Measurements from ENCODE around the gene CCDC73. TPM values are rescaled to one million over a fixed set of nuclear protein-coding genes. Genes with fewer than 3 reads are reported as not detected.
"Not testable (repeated sequence)": the region's sequence is repeated elsewhere in the genome, so short reads cannot be mapped to it uniquely, and the experiment has no call there.

CCDC73 gene
- total RNA-seq, 1 donor from 2014 or later, result 4.1 TPM

GRCh38 chr11:32796425-32796824 lies 2.0 kb upstream of the CCDC73 start:
- DNase-seq (ENCODE audit: low spot score), result no peak

- peak; percentile 64 for DNase-seq (ENCODE audit: low spot score)
Observed at GRCh38 chr11:32792948-32793475, 1.4 kb downstream of the CCDC73 start.

- DNase-seq (ENCODE audit: low spot score), result no peak
Observed at GRCh38 chr11:32792111-32792947, 2.1 kb downstream of the CCDC73 start.

- no peak for DNase-seq (ENCODE audit: low spot score)
Observed at GRCh38 chr11:32790916-32791315, 3.5 kb downstream of the CCDC73 start.

GRCh38 chr11:32786811-32787210 lies 7.7 kb downstream of the CCDC73 start:
- no peak for DNase-seq (ENCODE audit: low spot score)

- DNase-seq (ENCODE audit: low spot score), result no peak
Observed at GRCh38 chr11:32785262-32785661, 9.2 kb downstream of the CCDC73 start.

GRCh38 chr11:32781721-32782120 lies 12.7 kb downstream of the CCDC73 start:
- no peak for DNase-seq (ENCODE audit: low spot score)

DNA sequence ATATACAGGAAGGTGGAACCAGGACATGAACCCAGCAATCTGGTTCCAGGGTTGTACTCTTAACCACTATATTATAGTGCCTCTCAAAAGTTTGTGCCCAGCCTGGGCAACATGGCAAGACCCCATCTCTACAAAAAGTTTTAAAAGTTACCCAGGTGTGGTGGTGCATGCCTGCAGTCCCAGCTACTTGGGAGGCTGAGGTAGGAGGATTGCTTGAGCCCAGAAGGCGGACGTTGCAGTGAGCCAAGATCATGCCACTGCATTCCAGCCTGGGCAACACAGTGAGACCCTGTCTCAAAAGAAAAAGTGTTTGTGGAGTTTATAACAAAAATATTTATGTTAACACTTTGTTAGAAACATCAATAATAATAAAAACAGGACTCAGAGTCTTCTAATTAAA lies 13.6 kb downstream of the CCDC73 start:
- DNase-seq (ENCODE audit: low spot score), result not testable (repeated sequence)

DNA sequence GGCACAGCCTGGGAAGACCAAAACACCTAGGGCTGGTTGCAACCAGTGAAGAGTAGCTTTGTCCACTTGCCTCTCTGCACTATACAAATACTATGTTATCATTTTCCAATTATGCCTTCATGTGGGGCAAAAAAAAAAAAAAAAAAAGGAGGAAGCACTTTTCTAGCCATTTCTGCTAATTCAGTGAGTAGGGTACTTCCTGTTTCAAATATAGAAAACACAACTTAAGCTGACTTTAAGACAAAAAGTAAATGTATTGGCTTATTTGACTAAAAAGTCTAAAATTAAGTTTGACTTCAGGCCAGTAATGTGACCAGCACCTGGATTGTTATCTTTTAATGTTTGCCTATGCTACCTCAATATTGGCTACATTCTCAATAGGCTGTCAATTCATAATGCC lies 15.3 kb downstream of the CCDC73 start:
- no peak for DNase-seq (ENCODE audit: low spot score)

DNA sequence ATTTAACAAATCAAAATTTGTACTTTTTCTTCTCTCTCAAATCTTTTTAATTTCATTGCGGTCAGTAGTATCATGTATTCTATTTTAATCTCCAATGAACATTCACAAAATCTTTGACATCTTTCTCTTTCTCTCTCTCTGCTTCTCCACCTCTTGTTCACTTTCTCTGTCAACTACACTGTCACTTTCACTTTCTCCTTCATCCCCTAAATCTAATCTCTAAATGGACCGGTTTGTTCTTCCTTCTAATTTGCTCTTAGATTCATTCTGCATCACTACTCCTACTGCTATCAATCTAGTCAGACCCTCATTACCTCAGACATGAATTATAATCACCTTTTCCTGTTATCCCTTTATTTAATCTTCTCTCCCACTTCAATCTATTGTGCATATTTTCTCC lies 18.6 kb downstream of the CCDC73 start:
- DNase-seq (ENCODE audit: low spot score), result no peak

DNA sequence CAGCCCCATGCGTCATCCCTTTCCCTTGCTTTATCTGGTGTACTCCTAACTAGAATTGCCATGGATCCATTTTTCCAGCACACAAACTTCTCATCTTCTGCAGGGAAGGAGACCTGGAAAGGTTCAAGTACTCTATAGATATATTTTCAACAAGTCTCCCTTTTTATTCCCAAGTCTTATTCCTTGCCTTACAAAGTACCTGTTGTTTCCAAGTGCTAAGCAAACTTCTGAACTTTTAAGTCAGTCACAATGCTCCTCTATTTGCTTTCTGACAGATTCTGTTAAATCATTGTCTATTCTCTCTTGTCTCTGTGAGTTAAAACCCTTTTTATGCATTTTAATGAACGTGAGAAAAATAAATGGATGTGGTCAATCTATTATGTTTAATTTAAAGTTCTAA lies 20.4 kb downstream of the CCDC73 start:
- no peak for DNase-seq (ENCODE audit: low spot score)

DNA sequence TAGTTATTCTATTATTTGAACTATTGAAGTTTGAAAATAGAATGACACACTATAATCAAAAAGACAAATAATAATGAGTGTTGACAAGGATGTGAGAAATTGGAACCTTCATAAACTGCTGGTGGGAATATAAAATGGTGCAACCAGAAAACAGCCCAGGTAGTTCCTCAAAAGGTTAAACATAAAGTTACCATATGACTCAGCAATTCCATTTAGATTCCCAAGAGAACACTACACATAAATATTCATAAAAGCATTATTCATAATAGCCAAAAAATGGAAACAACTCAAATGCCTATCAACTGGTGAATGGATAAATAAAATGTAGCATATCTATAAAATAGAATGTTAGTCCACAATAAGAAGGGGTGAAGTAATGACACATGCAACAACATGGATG lies 21.7 kb downstream of the CCDC73 start:
- DNase-seq (ENCODE audit: low spot score), result no peak

DNA sequence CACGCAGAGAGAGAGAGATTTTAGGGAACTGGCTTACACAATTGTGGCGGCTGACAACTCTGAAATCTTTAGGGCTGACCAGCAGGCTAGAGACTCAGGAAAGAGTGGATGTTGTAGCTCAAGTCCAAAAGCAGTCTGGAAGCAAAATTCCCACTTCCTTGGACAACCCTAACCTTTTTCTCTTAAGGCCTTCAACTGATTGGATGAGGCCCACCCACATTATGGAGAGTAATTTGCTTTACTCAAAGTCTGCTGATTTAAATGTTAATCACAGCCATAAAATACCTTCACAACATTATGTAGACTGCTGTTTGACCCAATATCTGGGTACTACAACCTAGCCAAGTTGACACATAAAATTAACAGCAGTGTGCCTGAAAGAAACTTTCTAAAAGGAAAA lies 32.7 kb downstream of the CCDC73 start:
- DNase-seq (ENCODE audit: low spot score), result not testable (repeated sequence)

- DNase-seq (ENCODE audit: low spot score), result no peak
Observed at GRCh38 chr11:32758291-32758690, 36.2 kb downstream of the CCDC73 start.

DNA sequence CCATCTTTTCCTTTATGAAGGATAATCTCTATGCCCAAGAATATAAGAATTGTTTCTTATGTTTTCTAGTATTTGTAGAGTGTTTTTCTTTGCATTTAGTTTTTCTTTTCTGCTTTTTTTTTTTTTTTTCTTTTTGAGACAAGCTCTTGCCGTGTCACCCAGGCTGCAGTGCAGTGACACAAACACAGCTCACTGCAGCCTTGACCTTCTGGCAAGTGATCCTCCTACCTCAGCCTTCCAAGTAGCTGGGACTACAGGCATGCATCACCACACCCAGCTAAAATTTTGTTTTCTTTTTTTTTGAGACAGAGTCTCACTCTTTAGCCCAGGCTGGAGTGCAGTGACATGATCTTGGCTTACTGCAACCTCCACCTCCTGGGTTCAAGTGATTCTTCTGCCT lies 41.3 kb downstream of the CCDC73 start:
- DNase-seq (ENCODE audit: low spot score), result not testable (repeated sequence)

GRCh38 chr11:32752001-32752400 lies 42.5 kb downstream of the CCDC73 start:
- no peak for DNase-seq (ENCODE audit: low spot score)

DNA sequence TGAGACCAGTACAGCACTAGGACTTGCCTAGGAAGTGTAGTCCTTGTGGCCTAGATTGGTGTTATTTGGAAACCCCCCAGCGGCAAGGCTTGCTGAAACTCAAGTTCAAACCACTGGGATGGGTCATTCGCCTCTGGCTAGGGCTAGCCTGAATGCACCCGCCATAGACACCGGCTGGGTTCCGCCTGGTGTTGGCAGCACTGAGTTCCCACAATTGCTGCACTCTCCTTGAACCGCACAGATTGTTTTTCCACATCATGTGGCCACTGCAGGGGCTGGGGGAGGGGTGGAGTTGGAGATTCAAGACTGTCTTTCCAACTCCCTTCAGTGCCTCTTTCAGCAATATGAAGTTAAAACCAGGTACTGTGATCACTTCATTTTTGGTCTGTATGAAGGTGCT lies 43.1 kb downstream of the CCDC73 start:
- no peak for DNase-seq (ENCODE audit: low spot score)

DNA sequence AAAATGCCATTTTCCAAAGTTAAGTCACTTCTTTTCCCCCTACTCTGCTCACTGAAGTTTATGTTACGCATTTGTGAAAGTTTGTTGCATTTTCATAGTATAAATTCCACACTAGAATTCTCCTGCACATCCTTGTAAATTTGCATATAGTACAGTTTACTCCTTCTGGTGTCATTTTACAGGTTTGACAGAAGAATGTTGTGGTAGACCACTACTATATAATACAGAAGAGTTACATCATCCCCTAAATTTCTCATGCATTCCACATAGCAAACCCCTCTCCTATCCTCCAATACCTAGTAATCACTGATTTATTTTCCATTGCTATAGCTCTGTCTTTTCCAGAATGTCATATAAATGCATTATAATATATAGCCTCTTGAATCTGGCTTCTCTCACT lies 64.5 kb downstream of the CCDC73 start:
- no peak for DNase-seq (ENCODE audit: low spot score)

- no peak for DNase-seq (ENCODE audit: low spot score)
Observed at GRCh38 chr11:32723332-32723731, 71.1 kb downstream of the CCDC73 start.

- no peak for DNase-seq (ENCODE audit: low spot score)
Observed at GRCh38 chr11:32722255-32722654, 72.2 kb downstream of the CCDC73 start.

DNA sequence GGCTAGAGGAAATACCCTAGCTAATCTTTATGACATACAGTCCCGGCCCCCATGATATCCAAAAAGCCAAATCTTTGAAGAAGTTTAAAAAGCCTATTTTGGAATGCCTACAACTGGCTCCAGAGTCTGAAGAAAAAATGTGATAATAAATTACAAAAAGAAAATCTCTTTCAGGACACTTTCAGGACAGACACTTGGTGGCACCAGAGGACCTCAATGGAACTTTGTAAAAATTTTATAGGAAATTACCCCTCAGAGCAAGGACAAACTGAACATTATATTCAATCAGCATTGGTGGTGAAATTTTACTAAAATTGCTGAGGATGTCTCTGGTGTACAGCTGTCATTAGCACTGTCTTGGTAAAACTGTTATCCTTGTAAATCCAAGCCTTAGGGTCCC lies 81.0 kb downstream of the CCDC73 start:
- DNase-seq (ENCODE audit: low spot score), result peak; percentile 27

GRCh38 chr11:32708978-32709377 lies 85.5 kb downstream of the CCDC73 start:
- not testable (repeated sequence) for DNase-seq (ENCODE audit: low spot score)

DNA sequence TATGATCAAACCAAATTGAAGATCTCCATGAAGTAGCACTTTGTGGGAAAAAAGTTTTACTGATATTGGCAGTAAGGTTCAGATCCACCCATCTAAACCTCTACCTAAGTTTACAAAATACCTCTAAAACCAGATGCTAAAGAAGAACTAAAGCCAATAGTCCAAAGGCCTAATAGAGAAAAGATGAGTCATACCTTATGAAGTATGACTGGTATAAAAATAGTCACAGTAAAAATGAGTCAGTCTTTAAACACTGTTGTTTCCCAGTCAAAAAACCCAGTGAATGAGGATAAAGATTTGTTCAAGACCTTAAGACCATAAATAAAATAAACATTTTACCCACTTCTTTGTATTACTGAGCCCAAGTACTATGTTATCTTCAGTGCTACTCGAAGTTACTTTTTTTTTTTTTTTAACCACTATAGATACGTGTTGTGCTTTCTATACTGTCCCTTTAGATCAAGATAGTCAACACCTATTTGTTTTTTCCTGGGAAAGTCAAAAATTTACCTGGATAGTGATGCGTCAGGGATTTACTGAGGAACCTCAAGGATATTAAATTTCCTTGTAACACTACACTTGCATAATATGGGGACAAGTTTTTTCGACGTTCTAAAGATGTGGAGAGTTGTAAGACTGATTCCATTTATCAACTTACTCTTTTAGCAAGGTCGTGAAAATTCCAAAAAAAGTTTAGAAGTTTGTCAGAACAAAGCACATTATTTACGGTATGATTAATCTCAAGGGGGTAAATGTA lies 87.3 kb downstream of the CCDC73 start:
- peak; percentile 49 for DNase-seq (ENCODE audit: low spot score)
